ENCODE results near the gene RFT1. TPM values are rescaled to one million over a fixed set of nuclear protein-coding genes. Genes with fewer than 3 reads are reported as not detected.

RFT1 gene
- total RNA-seq, 1 donor from 2014 or later, result 27.7 TPM

DNA sequence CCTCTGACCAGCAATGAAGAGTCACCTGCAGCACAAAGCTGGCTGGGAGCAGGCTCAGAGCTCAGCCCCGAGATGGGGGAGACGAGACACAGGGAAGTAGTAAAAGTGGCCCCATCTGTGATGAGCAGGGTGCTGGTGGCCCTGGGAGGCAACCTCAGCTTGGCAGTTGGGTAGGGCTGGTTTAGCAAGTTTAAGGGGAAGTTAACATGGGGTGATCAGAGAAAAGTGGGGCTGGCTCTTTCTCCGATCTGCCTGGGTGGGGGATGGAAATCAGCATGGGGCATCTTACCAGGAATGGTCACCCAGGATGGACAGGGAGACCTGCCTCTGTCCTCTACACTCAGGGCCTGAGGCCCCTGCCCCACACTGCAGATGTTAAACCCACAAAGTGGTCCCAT, 54.5 kb downstream of the RFT1 start:
- TF ChIP-seq, protein P1, sequence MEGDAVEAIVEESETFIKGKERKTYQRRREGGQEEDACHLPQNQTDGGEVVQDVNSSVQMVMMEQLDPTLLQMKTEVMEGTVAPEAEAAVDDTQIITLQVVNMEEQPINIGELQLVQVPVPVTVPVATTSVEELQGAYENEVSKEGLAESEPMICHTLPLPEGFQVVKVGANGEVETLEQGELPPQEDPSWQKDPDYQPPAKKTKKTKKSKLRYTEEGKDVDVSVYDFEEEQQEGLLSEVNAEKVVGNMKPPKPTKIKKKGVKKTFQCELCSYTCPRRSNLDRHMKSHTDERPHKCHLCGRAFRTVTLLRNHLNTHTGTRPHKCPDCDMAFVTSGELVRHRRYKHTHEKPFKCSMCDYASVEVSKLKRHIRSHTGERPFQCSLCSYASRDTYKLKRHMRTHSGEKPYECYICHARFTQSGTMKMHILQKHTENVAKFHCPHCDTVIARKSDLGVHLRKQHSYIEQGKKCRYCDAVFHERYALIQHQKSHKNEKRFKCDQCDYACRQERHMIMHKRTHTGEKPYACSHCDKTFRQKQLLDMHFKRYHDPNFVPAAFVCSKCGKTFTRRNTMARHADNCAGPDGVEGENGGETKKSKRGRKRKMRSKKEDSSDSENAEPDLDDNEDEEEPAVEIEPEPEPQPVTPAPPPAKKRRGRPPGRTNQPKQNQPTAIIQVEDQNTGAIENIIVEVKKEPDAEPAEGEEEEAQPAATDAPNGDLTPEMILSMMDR (IDR thresholded peaks at IDR 0.05; ENCODE audit: unreplicated experiment), result no peak
- no peak overlapping the region for H3K27ac Mint-ChIP-seq
- peaks cover 6% of the 10 kb centered on the region for H3K27me3 Mint-ChIP-seq (ENCODE audit: low read depth)
- no peak overlapping the region for H3K4me3 Mint-ChIP-seq
- DNase-seq (ENCODE audit: low spot score in 2 of 2, unreplicated experiment in 2 of 2), result no peak
- peaks cover 11% of the 10 kb centered on the region for H3K4me1 Mint-ChIP-seq
- no peaks in the 10 kb centered on the region for H3K36me3 Mint-ChIP-seq
- H3K9me3 Mint-ChIP-seq, result no peaks in the 10 kb centered on the region

DNA sequence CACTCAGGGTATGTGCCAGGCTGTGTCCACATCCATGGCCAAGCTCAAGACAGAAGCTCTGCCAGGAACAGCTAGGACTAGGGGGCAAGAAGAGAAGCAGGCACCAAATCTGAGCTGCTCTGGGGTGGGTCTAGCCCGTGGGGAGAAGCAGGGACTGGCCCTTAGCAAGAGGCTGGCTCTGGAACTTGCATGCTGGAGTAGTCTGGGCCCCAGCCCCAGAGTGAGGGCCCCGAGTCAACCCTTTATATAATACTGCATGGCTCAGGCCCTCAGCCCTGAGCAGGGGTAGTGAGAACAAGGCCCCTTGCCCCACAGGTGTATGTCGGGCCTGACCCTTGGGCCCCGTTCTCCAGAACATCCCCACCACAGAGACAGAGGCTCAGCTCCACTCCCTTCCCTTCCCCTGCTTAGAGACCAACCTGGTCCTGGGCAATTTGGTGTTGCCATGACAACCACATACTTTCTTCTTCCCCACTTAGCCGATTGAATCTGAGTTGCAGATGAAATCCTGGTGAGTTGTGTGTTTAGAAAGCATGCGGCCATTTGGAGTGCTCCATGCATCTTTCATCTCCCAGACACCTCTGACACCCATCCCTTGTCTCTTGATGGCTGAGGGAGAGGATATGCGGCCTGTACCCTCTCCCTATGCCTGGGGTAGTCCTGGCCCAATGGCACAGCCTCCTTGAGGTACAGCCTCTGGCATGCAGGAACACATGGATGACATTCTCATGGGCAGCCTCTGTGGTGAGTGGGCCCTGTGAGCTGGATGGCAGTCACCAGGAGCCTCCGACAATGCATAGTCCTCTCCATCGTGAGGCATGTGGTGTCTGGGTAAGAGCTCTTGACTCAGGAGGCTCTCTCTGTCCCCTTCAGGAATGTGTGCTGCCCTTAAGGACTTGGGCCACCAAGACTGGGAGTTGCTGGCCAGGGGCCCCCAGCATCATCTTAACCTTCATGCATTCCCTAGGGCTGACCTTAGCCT, 55.2 kb downstream of the RFT1 start:
- Mint-ChIP-seq H3K27ac (no peak overlapping the region), H3K4me3 (no peak overlapping the region)
- TF ChIP-seq, protein P1 (IDR thresholded peaks at IDR 0.05; ENCODE audit: unreplicated experiment), result no peak

DNA sequence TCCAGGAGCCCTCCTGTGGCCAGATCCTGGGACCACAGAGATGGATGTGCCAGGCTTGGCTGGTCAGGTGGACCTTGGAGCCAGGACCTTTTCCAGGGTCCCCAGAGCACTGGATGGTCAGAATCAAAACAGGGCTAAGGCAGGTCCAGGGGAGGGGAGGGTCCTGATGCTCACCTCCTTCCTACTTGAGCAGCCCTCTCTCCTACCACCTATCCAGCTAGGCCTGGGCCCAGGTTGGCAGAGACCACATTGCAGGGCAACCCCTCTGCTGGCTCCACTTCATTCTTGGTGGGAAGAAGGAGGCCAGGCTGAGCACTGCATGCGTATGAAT, 55.9 kb downstream of the RFT1 start:
- Mint-ChIP-seq H3K36me3 (no peaks in the 10 kb centered on the region), H3K9me3 (no peaks in the 10 kb centered on the region), H3K4me3 (no peak overlapping the region), H3K27me3 (ENCODE audit: low read depth) (peaks cover 6% of the 10 kb centered on the region), H3K4me1 (peaks cover 11% of the 10 kb centered on the region), H3K27ac (no peak overlapping the region)
- DNase-seq (ENCODE audit: low spot score in 2 of 2, unreplicated experiment in 2 of 2), result no peak
- TF ChIP-seq, protein P1 (IDR thresholded peaks at IDR 0.05; ENCODE audit: unreplicated experiment), result no peak

More for the DNA sequence above, 55.2 kb downstream of the RFT1 start:
- Mint-ChIP-seq H3K4me1 (peaks cover 11% of the 10 kb centered on the region), H3K9me3 (no peaks in the 10 kb centered on the region), H3K36me3 (no peaks in the 10 kb centered on the region), H3K27me3 (ENCODE audit: low read depth) (peaks cover 6% of the 10 kb centered on the region)
- no peak for DNase-seq (ENCODE audit: low spot score in 2 of 2, unreplicated experiment in 2 of 2)

DNA sequence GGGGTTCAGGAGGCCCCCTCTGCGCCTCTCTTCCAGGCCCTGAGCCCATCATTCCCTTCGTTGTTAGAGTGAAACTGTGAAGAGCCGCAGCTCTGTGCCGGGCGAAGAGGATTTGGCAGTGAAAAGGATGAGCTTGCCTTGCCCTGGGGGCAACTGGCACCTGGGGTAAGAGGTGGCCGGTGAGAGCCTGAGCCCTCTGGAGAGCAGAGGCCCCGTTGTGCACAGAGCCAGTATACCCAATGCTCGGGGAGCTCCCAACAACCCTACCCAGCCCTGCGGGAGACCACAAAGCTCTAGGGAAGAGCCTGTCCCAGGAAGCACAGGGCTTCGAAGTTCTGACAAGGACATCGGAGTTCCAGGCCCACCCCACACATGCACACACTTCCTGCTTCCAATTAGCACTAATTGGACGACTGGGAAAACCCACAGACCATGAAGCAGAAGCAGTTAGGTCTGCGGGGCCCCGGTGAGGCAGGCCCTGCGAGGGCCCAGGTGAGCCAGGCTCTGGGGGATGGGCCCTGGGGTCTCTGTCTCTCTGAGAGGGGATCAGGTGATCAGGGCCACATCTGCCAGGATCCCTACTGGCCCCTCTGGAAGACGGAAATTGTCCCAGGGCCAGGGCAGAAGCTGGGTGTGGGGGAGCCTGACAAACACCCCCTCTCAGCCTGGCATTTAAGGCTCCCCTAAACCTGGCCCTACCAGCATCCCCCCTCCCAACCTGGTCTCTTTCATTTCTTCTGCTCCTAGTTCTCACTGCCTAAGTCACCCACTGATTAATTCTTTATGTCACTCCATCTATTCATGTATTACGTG, 56.5 kb downstream of the RFT1 start:
- Mint-ChIP-seq H3K27ac (no peak overlapping the region), H3K9me3 (no peaks in the 10 kb centered on the region), H3K4me1 (peaks cover 11% of the 10 kb centered on the region), H3K27me3 (ENCODE audit: low read depth) (peaks cover 6% of the 10 kb centered on the region), H3K36me3 (no peaks in the 10 kb centered on the region), H3K4me3 (peak overlapping the region; percentile 72)
- no peak for DNase-seq (ENCODE audit: low spot score in 2 of 2, unreplicated experiment in 2 of 2)
- TF ChIP-seq, protein P1 (IDR thresholded peaks at IDR 0.05; ENCODE audit: unreplicated experiment), result no peak

DNA sequence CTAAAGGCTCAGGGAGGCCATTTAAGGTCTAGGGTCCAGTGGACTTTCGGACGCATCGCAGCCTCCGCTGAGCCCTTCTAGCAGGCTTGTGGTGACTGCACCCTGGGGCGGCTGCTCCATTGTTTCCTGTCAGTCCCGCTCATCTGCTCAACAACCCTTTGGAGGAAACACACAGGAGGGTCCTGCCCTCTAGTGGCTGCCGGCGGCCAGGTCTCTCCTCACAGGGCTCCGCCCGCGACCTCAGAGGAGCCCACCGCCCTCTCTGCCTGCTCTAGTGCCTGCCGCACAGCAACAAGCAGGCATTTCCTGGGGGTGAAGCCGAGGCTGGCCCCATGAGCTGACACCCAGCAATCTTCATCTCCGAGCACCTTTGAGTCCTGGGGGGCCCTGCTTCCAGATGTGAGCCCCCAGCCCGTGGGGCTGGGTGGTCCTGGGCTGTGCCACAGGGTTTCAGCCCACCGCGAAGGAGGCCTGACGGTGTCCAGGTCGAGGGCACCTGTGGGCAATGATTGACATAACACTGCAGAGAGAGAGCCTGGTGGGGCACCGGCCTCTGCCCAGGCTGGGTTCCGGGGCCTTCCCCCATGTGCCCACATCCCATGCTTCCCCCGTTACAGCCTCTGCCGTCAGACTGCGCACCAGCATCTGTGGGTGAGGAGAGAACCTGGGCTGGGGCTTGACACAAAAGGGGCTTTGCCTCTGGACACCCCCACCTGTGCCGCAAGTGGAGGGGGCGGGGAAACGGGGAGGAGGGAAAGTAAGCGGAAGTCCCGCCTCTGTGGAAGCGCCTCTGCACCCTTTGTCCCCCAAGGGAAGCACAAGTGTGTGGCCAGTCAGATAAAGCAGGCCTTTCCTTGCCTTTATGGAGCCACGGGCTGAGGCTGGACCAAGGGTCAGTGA, 57.3 kb downstream of the RFT1 start:
- Mint-ChIP-seq H3K4me3 (peak overlapping the region; percentile 72), H3K4me1 (peaks cover 11% of the 10 kb centered on the region), H3K9me3 (no peaks in the 10 kb centered on the region), H3K36me3 (no peaks in the 10 kb centered on the region), H3K27ac (no peak overlapping the region), H3K27me3 (ENCODE audit: low read depth) (peaks cover 6% of the 10 kb centered on the region)
- TF ChIP-seq, protein P1 (IDR thresholded peaks at IDR 0.05; ENCODE audit: unreplicated experiment), result peak; percentile 91
- peak; percentile 63 to 83 for DNase-seq (ENCODE audit: low spot score in 2 of 2, unreplicated experiment in 2 of 2)

Measured in mesothelial cell of epicardium (in vitro differentiated cells).